Erythroblast (primary cell): ENCODE data around the gene CEP57.

Experiments used
- GATA1 ChIP-seq: IDR thresholded peaks from 2 replicates; pipeline ENCODE4 v1.6.1; 2011; ENCODE audit warnings: low read depth, mild to moderate bottlenecking, control low read depth, low read length, moderate library complexity
- POLR2A ChIP-seq: IDR thresholded peaks from 2 replicates; pipeline ENCODE4 v1.6.1; 2011; ENCODE audit warnings: mild to moderate bottlenecking, low read length

GRCh38 chr11:95849087-95849825, 59.0 kb downstream of the CEP57 start:
- TF ChIP-seq POLR2A, result no peak
- no peak for TF ChIP-seq GATA1
